HG03469 (cell line): Measurements from ENCODE around the gene PTPN23.
A peak's percentile ranks its signal among the peaks of the same experiment; 100 is the strongest.
"Not testable (repeated sequence)": the region's sequence is repeated elsewhere in the genome, so short reads cannot be mapped to it uniquely, and the experiment has no call there.

Source experiments
- ATAC-seq: cut with Tn5 transposase; IDR thresholded peaks from one replicate; pipeline ENCODE4 v1.9.1; 2021; ENCODE audit warnings: mild to moderate bottlenecking, moderate library complexity, moderate number of reproducible peaks; ENCODE audit not compliant: unreplicated experiment

The PTPN23 gene

GRCh38 chr3:47380601-47381316 lies at the start of gene PTPN23:
Gene PTPN23, plus strand, starts transcription at chr3:47381021. Its CDS starts 76 bp downstream, at chr3:47381097.
- ATAC-seq: peak; percentile 48

- no peak for ATAC-seq
These were observed 46.9 kb upstream of the PTPN23 start for GRCh38 chr3:47333907-47334306.

- ATAC-seq: no peak
These were observed 43.2 kb upstream of the PTPN23 start for GRCh38 chr3:47337656-47338055.

DNA sequence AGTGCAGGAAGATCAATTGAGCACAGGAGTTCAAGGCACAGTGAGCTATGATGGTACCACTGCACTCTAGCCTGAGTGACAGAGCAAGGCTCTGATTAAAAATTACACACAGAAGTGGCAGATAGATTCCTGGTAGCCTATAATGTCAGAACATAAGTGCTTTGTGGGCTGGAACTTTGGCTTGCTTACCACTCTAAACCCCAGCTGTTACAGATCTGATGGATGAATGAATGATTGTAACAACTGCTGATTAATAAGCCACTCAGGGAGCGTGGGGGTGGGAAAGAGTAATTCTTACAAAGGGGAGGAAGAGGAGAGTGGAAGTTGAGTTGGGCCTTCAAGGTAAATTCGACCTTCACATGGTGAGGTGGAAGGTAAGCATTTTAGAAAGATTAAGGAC lies 40.9 kb upstream of the PTPN23 start:
- ATAC-seq: no peak

DNA sequence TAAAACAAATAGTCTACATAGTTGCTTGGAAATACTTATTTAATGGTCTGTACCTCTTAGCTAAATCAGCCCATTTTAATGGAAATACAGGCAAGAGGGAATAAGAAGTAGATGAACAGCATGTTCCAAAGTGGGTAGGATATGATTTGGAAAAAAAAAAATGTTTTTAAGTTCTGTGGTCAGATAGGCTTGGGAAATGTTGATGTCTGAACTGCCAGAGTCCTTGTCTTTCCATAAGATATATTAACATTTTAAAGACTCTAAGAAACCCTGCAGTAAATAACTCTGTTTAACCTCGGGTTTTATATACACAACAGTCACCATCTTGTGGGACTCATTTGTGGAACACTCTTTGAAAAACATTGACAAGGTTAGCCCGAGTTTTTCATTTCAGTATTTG lies 40.0 kb upstream of the PTPN23 start:
- ATAC-seq: no peak

DNA sequence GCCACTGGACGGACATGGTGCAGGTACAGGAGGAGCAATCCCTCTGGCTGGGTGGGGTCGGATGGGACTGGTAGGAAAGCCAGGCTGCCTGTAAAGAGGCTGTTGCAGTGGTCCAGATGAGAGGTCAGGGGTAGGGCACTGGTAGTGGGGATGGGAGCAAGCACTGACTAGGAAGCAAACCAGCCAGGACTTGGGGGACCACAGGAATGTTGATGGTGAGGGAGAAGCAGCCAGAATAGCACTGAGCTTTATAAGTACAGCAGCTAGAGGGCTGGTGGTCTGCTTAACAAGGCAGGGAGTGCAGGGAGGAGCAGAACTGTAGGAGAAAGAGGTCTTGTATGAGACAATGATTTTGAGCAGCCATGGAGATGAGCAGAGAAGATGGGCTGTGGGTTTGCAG lies 38.7 kb upstream of the PTPN23 start:
- ATAC-seq: no peak

- no peak for ATAC-seq
These were observed 38.0 kb upstream of the PTPN23 start for GRCh38 chr3:47342812-47343211.

DNA sequence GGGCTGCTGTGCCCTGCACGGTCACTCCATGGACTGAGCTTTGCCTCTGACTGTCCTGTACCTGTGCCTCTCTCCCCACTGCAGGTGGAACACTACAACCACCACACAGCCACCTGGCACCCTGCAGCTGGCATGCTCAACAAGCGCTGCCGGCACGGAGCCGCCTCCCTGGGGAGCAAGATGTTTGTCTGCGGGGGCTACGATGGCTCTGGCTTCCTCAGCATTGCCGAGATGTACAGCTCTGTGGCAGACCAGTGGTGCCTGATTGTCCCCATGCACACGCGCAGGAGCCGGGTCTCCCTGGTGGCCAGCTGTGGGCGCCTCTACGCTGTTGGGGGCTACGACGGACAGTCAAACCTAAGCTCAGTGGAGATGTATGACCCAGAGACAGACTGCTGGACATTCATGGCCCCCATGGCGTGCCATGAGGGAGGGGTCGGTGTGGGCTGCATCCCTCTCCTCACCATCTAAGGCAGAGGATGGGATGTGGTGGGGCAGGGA lies 37.3 kb upstream of the PTPN23 start:
- no peak for ATAC-seq

DNA sequence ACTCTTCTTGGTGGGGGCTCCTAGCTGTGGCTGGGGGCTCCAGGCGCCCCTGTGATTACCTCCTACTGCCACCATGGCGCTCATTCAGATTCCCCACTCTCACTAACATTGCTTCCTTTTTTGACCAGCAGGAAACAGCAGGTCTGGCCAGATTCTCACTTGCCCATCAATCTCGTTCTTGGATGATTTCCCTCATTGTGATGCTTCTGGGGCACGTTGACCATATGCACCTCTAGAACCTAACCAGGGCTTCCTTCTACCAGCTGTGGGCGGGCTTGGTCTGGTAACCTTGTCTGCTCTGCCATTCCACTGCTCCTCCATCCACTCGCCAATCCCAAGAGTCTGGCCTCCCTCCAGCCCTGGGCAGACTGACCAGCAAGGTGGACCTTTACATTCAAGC lies 35.9 kb upstream of the PTPN23 start:
- ATAC-seq: no peak

DNA sequence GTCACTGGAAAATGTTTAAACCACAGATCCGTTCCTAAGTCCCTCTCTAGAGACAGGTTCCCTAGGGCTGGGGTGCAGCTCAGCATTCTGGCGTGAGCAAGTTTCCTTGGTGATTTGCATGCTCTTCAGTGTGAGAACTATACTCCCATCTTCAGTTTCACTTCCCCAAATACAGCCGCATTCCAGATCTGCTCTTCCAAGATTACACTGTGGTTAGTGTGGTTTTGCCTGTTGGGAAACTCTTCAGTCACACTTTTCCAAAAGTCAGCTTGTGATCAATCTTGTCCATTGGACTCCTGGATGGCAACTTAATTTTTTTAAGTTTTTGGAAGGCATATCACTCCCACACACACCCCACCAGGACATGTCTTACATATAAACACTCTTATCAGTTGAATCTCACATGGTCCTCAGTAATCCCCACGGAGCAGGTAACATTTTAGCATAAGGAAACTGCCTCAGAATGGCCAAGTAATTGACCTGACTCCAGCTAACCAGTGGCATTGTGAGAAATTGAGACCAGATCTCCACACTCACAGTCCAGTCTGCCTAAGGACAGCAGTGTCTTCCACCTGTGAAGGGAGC lies 33.5 kb upstream of the PTPN23 start:
- ATAC-seq: peak; percentile 63

GRCh38 chr3:47348411-47349154 lies 32.2 kb upstream of the PTPN23 start:
- no peak for ATAC-seq

DNA sequence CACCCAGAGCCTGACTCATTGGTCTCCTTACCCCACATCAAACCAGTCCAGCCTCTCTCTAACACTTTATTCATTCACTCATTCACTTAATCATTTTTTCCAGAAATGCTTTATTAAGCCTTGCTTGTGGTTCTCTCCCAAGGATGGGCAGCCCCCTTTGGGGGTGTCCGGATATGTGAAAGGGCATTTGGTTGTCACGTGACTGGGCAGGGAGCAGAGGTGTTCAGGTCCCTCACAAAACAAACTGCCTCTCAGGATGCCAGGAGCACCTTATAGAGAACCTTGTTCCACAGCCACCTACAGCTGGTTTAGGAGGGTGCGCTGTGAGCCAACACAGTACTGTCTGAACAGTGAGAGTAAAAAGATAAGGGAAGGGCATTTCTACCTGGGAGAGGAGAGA lies 25.8 kb upstream of the PTPN23 start:
- ATAC-seq: no peak

DNA sequence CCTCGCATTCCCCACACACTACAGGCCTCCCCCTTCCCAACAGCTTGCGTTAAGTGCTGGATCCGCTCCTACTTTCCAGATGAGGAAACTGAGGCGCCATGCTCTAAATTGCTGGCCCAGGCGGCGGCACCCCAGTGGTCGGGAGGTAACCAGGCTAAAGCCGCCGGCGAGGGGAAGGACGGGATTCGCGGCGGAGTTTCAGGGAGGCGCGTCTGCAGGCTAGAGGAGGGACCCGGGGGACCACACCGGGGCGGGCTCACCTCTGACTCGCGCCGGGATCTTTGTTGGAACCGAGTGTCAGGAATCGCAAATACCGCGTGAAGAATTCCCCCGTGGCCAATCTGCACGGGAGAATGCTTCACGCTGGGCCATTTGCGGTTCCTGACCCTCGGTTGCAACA lies 24.6 kb upstream of the PTPN23 start:
- ATAC-seq: no peak

DNA sequence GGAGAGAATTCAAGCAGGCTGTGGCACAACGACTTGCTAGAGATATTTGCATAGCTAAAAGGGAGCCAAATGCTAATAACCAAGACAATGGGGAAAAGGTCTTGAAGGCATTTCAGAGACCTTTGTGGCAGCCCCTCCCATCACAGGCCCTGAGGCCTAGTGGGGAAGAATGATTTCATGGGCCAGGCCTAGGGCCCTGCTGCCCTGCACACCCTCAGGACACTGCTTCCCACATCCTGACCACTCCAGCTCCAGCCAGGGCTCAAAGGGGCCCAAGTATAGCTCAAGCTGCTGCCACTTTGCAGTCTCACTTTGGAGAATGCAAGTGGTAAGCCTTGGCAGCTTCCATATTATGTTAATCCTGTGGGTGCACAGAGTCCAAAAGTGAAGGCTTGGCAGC lies 21.5 kb upstream of the PTPN23 start:
- no peak for ATAC-seq

GRCh38 chr3:47360110-47360517 lies 20.7 kb upstream of the PTPN23 start:
- ATAC-seq: not testable (repeated sequence)

DNA sequence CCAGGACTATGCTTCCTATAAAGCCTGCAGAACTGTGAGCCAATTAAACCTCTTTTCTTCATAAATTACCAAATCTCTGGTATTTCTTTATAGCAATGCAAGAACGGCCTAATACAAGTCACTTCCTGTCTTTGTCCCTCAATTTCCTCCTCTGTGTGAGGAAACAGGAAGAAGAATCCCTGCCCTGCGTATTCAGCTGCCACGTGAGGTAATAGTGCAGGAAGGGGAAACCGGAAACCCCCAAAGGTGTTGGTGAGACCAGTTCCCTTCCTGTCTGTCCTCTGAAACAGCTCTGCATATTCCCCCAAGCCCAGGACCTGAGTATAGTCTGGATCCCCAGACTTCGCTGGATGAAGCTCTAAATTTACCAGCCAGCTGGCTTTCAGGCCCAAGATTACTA lies 18.1 kb upstream of the PTPN23 start:
- ATAC-seq: no peak

DNA sequence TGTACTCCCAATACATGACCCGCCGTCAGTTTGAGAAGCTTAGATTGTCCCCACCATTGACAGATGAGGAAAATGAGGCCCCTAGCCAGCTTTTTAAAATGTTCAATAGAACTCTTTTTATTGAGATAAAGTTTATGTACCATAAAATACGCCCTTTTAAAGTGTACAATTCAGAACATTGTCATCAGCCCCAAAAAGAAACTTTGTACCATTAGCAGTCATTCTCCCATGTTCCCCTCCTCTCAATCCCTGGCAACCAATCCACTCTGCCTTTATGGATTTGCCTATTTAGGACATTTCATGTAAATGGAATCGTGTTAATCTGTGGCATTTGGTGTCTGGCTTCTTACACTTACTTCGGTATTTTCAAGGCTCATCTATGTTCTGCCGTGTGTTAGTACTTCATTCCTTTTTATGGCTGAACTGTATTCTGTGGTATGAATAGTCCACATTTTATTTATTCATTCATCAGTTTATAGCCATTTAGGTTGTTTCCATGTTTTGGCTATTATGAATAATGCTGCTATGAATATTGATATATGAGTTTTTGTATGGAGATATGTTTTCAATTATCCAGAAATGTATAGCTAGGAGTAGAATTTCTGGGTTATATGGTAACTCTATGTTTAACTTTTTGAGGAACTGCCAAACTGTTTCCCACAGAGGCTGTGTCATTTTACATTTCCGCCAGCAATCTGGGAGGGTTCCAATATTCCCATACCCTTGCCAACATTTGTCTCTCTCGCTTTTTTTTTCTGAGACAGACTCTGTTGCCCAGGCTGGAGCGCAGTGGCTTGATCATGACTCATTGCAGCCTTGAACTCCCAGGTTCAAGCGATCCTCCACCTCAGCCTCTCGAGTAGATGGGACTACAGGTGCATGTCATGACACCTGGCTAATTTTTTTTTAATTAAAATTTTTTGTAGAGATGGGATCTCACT lies 15.3 kb upstream of the PTPN23 start:
- no peak for ATAC-seq

- no peak for ATAC-seq
These were observed 14.0 kb upstream of the PTPN23 start for GRCh38 chr3:47366833-47367232.

DNA sequence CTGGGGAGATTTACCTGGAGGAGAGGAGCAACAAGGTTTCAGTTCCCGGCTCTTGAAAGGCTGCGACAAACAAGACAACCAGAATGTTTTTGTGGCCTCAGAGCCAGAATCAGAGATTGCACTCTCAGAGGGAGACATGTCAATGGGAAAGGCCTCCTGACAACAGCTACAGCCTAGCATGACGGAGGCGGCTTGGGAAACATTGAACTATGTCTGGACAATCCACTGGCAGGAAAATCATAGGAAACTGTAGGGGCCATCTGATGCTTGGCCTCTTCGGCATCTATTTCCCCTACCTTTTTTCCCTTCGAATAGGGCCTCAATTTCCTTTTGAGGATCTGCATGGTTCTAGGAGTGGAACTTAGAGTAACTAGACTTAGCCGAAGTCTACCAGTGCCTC lies 13.2 kb upstream of the PTPN23 start:
- no peak for ATAC-seq

- ATAC-seq: not testable (repeated sequence)
These were observed 10.8 kb upstream of the PTPN23 start for GRCh38 chr3:47370020-47370419.
